HEK293T (cell line): Measurements from ENCODE around the gene CABP5.

Source experiments
- CTCF ChIA-PET: fragments of 350-600 bp; formaldehyde crosslinking; extraction: SDS; loops from one replicate; lab custom pipeline; 2021; ENCODE audit warnings: antibody characterized with exemption, inconsistent platforms; lab: Yijun Ruan, JAX
- POLR2A ChIA-PET: fragments of 350-600 bp; formaldehyde crosslinking; extraction: SDS; loops from one replicate; lab custom pipeline; 2020; ENCODE audit warnings: antibody characterized with exemption, inconsistent platforms; lab: Yijun Ruan, JAX
- DNase-seq: peaks from one replicate; pipeline ENCODE4 v3.0.0; 2012; ENCODE audit warnings: mixed read lengths; ENCODE audit errors: extremely low spot score
- ARNT ChIP-seq: fragments of 450-650 bp; IDR thresholded peaks from 2 replicates; pipeline ENCODE4 v1.6.1; 2017; ENCODE audit warnings: mild to moderate bottlenecking
- BHLHE40 ChIP-seq: fragments of 450-650 bp; IDR thresholded peaks from 2 replicates; pipeline ENCODE4 v1.6.1; 2016; ENCODE audit warnings: mild to moderate bottlenecking, moderate library complexity, borderline replicate concordance
- CTBP1 ChIP-seq: fragments of 450-650 bp; IDR thresholded peaks from 2 replicates; pipeline ENCODE4 v1.6.1; 2016; ENCODE audit warnings: borderline replicate concordance
- ELF4 ChIP-seq: fragments of 450-650 bp; IDR thresholded peaks from 2 replicates; pipeline ENCODE4 v1.6.1; 2017; ENCODE audit warnings: antibody characterized with exemption
- FOXA1 ChIP-seq: fragments of 450-650 bp; IDR thresholded peaks from 2 replicates; pipeline ENCODE4 v1.6.1; 2016; ENCODE audit warnings: mild to moderate bottlenecking
- FOXK2 ChIP-seq: fragments of 450-650 bp; IDR thresholded peaks from 2 replicates; pipeline ENCODE4 v1.6.1; 2016; ENCODE audit warnings: mild to moderate bottlenecking
- FOXM1 ChIP-seq: fragments of 450-650 bp; IDR thresholded peaks from 2 replicates; pipeline ENCODE4 v1.6.1; 2017; ENCODE audit warnings: mild to moderate bottlenecking, borderline replicate concordance
- HDGF ChIP-seq: fragments of 450-650 bp; IDR thresholded peaks from 2 replicates; pipeline ENCODE4 v1.6.1; 2017; ENCODE audit warnings: antibody characterized with exemption, borderline replicate concordance
- L3MBTL2 ChIP-seq: fragments of 450-650 bp; conservative IDR thresholded peaks from 2 replicates; pipeline ENCODE4 v1.6.1; 2016; ENCODE audit warnings: mild to moderate bottlenecking
- LEF1 ChIP-seq: fragments of 450-650 bp; IDR thresholded peaks from 2 replicates; pipeline ENCODE4 v1.6.1; 2017; ENCODE audit warnings: mild to moderate bottlenecking, borderline replicate concordance
- NFRKB ChIP-seq: fragments of 450-650 bp; IDR thresholded peaks from 2 replicates; pipeline ENCODE4 v1.6.1; 2016; ENCODE audit warnings: mild to moderate bottlenecking, moderate library complexity
- PKNOX1 ChIP-seq: fragments of 450-650 bp; IDR thresholded peaks from 2 replicates; pipeline ENCODE4 v1.6.1; 2016
- SP1 ChIP-seq: fragments of 450-650 bp; IDR thresholded peaks from 2 replicates; pipeline ENCODE4 v1.6.1; 2017
- SUZ12 ChIP-seq: fragments of 450-650 bp; IDR thresholded peaks from 2 replicates; pipeline ENCODE4 v1.6.1; 2016; ENCODE audit warnings: mild to moderate bottlenecking
- TARDBP ChIP-seq: fragments of 450-650 bp; IDR thresholded peaks from 2 replicates; pipeline ENCODE4 v1.6.1; 2016
- ZNF384 ChIP-seq: fragments of 450-650 bp; IDR thresholded peaks from 2 replicates; pipeline ENCODE4 v1.6.1; 2016

The CABP5 gene

GRCh38 chr19:48010932-48011758 lies 32.7 kb downstream of the CABP5 start:
- ChIA-PET POLR2A (no interaction called here), CTCF (interaction anchor here (0.7 kb wide), 1 partner anchor 16 kb away, joined by 3 read pairs; no protein-coding TSS in a partner anchor)
- no peak for DNase-seq
- no peak for TF ChIP-seq FOXK2
- no peak for TF ChIP-seq TARDBP
- no peak for TF ChIP-seq L3MBTL2
- TF ChIP-seq SP1 = no peak
- TF ChIP-seq LEF1 = no peak
- TF ChIP-seq FOXM1 = no peak
- TF ChIP-seq CTBP1 = no peak
- TF ChIP-seq SUZ12 = no peak
- no peak for TF ChIP-seq ARNT
- TF ChIP-seq FOXA1 = no peak
- TF ChIP-seq ZNF384 = no peak
- no peak for TF ChIP-seq NFRKB

- no peak for TF ChIP-seq PKNOX1
- no peak for TF ChIP-seq FOXA1
- no peak for TF ChIP-seq NFRKB
- TF ChIP-seq FOXK2 = no peak
- no peak for TF ChIP-seq TARDBP
- no peak for TF ChIP-seq ARNT
- no peak for TF ChIP-seq LEF1
- no peak for TF ChIP-seq ELF4
- no peak for TF ChIP-seq CTBP1
- no peak for TF ChIP-seq L3MBTL2
- TF ChIP-seq HDGF = no peak
- no peak for TF ChIP-seq FOXM1
- TF ChIP-seq SUZ12 = no peak
- no peak for TF ChIP-seq SP1
- TF ChIP-seq ZNF384 = no peak
- ChIA-PET POLR2A (no interaction called here), CTCF (no interaction called here)
- DNase-seq = peak; percentile 23
Measured at GRCh38 chr19:48006762-48007161, 37.1 kb downstream of the CABP5 start.

- POLR2A ChIA-PET = no interaction called here
- no peak for TF ChIP-seq FOXA1
- TF ChIP-seq SP1 = no peak
- no peak for TF ChIP-seq FOXK2
- TF ChIP-seq ZNF384 = no peak
- no peak for TF ChIP-seq ELF4
- TF ChIP-seq SUZ12 = no peak
- TF ChIP-seq HDGF = no peak
- TF ChIP-seq CTBP1 = no peak
- no peak for TF ChIP-seq PKNOX1
- TF ChIP-seq ARNT = no peak
- TF ChIP-seq L3MBTL2 = no peak
- TF ChIP-seq NFRKB = no peak
- no peak for TF ChIP-seq FOXM1
- no peak for TF ChIP-seq BHLHE40
- TF ChIP-seq LEF1 = no peak
- no peak for TF ChIP-seq TARDBP
- CTCF ChIA-PET = no interaction called here
- DNase-seq = no peak
Measured at GRCh38 chr19:48004236-48004635, 39.6 kb downstream of the CABP5 start.

- DNase-seq = no peak
- TF ChIP-seq FOXK2 = no peak
- TF ChIP-seq FOXM1 = no peak
- TF ChIP-seq ELF4 = no peak
- TF ChIP-seq L3MBTL2 = no peak
- TF ChIP-seq FOXA1 = no peak
- no peak for TF ChIP-seq NFRKB
- TF ChIP-seq ZNF384 = no peak
- TF ChIP-seq BHLHE40 = no peak
- ChIA-PET POLR2A (no interaction called here), CTCF (interaction anchor here (0.6 kb wide), 1 partner anchor 12 kb away, joined by 3 read pairs; no protein-coding TSS in a partner anchor)
Measured at GRCh38 chr19:48000846-48001245, 43.0 kb downstream of the CABP5 start.

- ChIA-PET POLR2A (no interaction called here), CTCF (no interaction called here)
- DNase-seq = no peak
- no peak for TF ChIP-seq PKNOX1
- no peak for TF ChIP-seq SUZ12
- no peak for TF ChIP-seq SP1
- no peak for TF ChIP-seq BHLHE40
- TF ChIP-seq ARNT = no peak
- TF ChIP-seq TARDBP = no peak
- no peak for TF ChIP-seq CTBP1
- TF ChIP-seq L3MBTL2 = no peak
- TF ChIP-seq FOXM1 = no peak
- TF ChIP-seq ELF4 = no peak
- no peak for TF ChIP-seq HDGF
- no peak for TF ChIP-seq FOXK2
- TF ChIP-seq NFRKB = no peak
- no peak for TF ChIP-seq ZNF384
- no peak for TF ChIP-seq FOXA1
Measured at GRCh38 chr19:47998800-47999199, 45.1 kb downstream of the CABP5 start.
